Endothelial cell of umbilical vein (primary cell): ENCODE results near the gene CCDC80.

Experiments used
- CTCF ChIP-seq, 2 donors: IDR thresholded peaks; 1 replicate in 1 of 2; 2 replicates in 1 of 2; pipeline ENCODE4 v1.5.1; 2011; ENCODE audit warnings: low read length in 2 of 2, mild to moderate bottlenecking in 2 of 2, moderate library complexity in 2 of 2, control low read depth in 1 of 2, inconsistent platforms in 1 of 2, low read depth in 1 of 2; ENCODE audit not compliant: insufficient read depth in 1 of 2; ENCODE audit errors: extremely low read depth in 1 of 2
- EZH2 ChIP-seq: IDR thresholded peaks from 2 replicates; pipeline ENCODE4 v1.6.1; 2012; ENCODE audit warnings: borderline replicate concordance, low read depth, mild to moderate bottlenecking, moderate library complexity, low read length, inconsistent platforms; ENCODE audit not compliant: severe bottlenecking
- JUN ChIP-seq: IDR thresholded peaks from 2 replicates; pipeline ENCODE4 v1.6.1; 2011; ENCODE audit warnings: borderline replicate concordance, low read depth; ENCODE audit not compliant: insufficient read length, insufficient read depth
- MAX ChIP-seq: IDR thresholded peaks from 2 replicates; pipeline ENCODE4 v1.6.1; 2011; ENCODE audit not compliant: insufficient read depth, insufficient read length
- MYC ChIP-seq: IDR thresholded peaks from one replicate; pipeline ENCODE4 v1.6.1; 2011; ENCODE audit warnings: mild to moderate bottlenecking, low read depth, low read length
- POLR2A ChIP-seq: IDR thresholded peaks from 2 replicates; pipeline ENCODE4 v1.6.1; 2012; ENCODE audit warnings: low read depth, mild to moderate bottlenecking, control low read depth, low read length
- POLR2AphosphoS5 ChIP-seq: IDR thresholded peaks from 2 replicates; pipeline ENCODE4 v1.6.1; 2012; ENCODE audit warnings: low read depth, mild to moderate bottlenecking, control low read depth, low read length, moderate library complexity; ENCODE audit not compliant: insufficient read depth

- TF ChIP-seq CTCF (IDR thresholded peaks at IDR 0.05; ENCODE audit: extremely low read depth in 1 of 2, insufficient read depth in 1 of 2, low read depth in 1 of 2, low read length in 2 of 2) (no peak), EZH2 (no peak), POLR2A (no peak), POLR2AphosphoS5 (no peak), MAX (no peak), MYC (no peak), JUN (no peak)
Measured at GRCh38 chr3:112637700-112638099, 3.2 kb downstream of the CCDC80 start.
